ENCODE data around the gene USP14. TPM values are rescaled to one million over a fixed set of nuclear protein-coding genes. Genes with fewer than 3 reads are reported as not detected.

USP14 gene
- total RNA-seq, 2 experiments from 2014 or later = 21.3 to 88.3 TPM

GRCh38 chr18:160831-161570 is 2.6 kb downstream of the USP14 start:
- H3K36me3 ChIP-seq (ENCODE audit: insufficient read depth, low read length) = peaks cover 53% of the 10 kb centered on the region
- peaks cover 30% of the 10 kb centered on the region for H3K4me1 ChIP-seq (ENCODE audit: insufficient read depth, low read length, poor library complexity, severe bottlenecking)
- peak overlapping the region; percentile 94 for H3K4me3 ChIP-seq (ENCODE audit: low read depth, low read length, poor library complexity, severe bottlenecking)
- ChIA-PET POLR2A (interaction anchor here (0.7 to 1.2 kb wide), 4 partner anchors 15 to 432 kb away, joined by 3 to 5 read pairs (median 4); partner anchors contain the start of gene THOC1), CTCF (ENCODE audit: unreplicated experiment) (no interaction called here)
- no peaks in the 10 kb centered on the region for H3K9me3 ChIP-seq (ENCODE audit: low read length)
- H4K20me1 ChIP-seq (ENCODE audit: insufficient read depth, low read length) = peaks cover 10% of the 10 kb centered on the region; the same call in 1 of the 2 replicates
- H3K9me2 ChIP-seq (ENCODE audit: insufficient read depth, low read length) = no peaks in the 10 kb centered on the region
- TF ChIP-seq CTCF (conservative IDR thresholded peaks at IDR 0.05; ENCODE audit: low read length) (no peak), EZH2phosphoT487 (IDR thresholded peaks at IDR 0.05; ENCODE audit: borderline replicate concordance, low read depth, low read length) (no peak)
- H3K79me2 ChIP-seq (ENCODE audit: insufficient read depth, low read depth, low read length) = peaks cover 76% of the 10 kb centered on the region
- no peak overlapping the region for H2AFZ ChIP-seq (ENCODE audit: low read length)
- BruUV-seq (replicated peaks) = no TSS peak
- H3K4me2 ChIP-seq (ENCODE audit: low read length) = peak overlapping the region; percentile 93
- peak overlapping the region; percentile 60 for H3K27ac ChIP-seq (ENCODE audit: low read depth, low read length, poor library complexity, severe bottlenecking)
- intact Hi-C loops (cut with micrococcal nuclease; ENCODE audit: unreplicated experiment) = no loop called here
- DNase-seq (ENCODE audit: low spot score) = no peak

GRCh38 chr18:172361-172760 is 14.0 kb downstream of the USP14 start:
- Histone ChIP-seq H3K4me2 (ENCODE audit: low read length) (no peak overlapping the region), H3K9me3 (ENCODE audit: low read length) (no peaks in the 10 kb centered on the region), H3K4me1 (ENCODE audit: insufficient read depth, low read length, poor library complexity, severe bottlenecking) (no peaks in the 10 kb centered on the region), H3K27ac (ENCODE audit: low read depth, low read length, poor library complexity, severe bottlenecking) (no peak overlapping the region), H3K9me2 (ENCODE audit: insufficient read depth, low read length) (no peaks in the 10 kb centered on the region), H2AFZ (ENCODE audit: low read length) (no peak overlapping the region), H3K36me3 (ENCODE audit: insufficient read depth, low read length) (peaks cover 89% of the 10 kb centered on the region), H4K20me1 (ENCODE audit: insufficient read depth, low read length) (no peaks in the 10 kb centered on the region), H3K4me3 (ENCODE audit: low read depth, low read length, poor library complexity, severe bottlenecking) (no peak overlapping the region), H3K79me2 (ENCODE audit: insufficient read depth, low read depth, low read length) (peaks cover 24% of the 10 kb centered on the region)
- CTCF ChIA-PET (ENCODE audit: unreplicated experiment) = no interaction called here
- no TSS peak for BruUV-seq (replicated peaks)
- no peak for TF ChIP-seq CTCF (conservative IDR thresholded peaks at IDR 0.05; ENCODE audit: low read length)
- intact Hi-C loops (cut with micrococcal nuclease; ENCODE audit: unreplicated experiment) = no loop called here
- no peak for DNase-seq (ENCODE audit: low spot score)
- POLR2A ChIA-PET = interaction anchor here (0.9 to 1.0 kb wide), 2 partner anchors 9 to 14 kb away, joined by 3 read pairs; partner anchors contain the start of gene USP14

- Histone ChIP-seq H3K9me2 (ENCODE audit: insufficient read depth, low read length) (no peaks in the 10 kb centered on the region), H2AFZ (ENCODE audit: low read length) (no peak overlapping the region), H3K79me2 (ENCODE audit: insufficient read depth, low read depth, low read length) (peaks cover 69% of the 10 kb centered on the region), H3K4me1 (ENCODE audit: insufficient read depth, low read length, poor library complexity, severe bottlenecking) (no peaks in the 10 kb centered on the region), H3K4me2 (ENCODE audit: low read length) (no peak overlapping the region), H3K9me3 (ENCODE audit: low read length) (no peaks in the 10 kb centered on the region), H3K36me3 (ENCODE audit: insufficient read depth, low read length) (peaks cover 91% of the 10 kb centered on the region), H4K20me1 (ENCODE audit: insufficient read depth, low read length) (peaks cover 6% of the 10 kb centered on the region; the same call in 1 of the 2 replicates), H3K27ac (ENCODE audit: low read depth, low read length, poor library complexity, severe bottlenecking) (no peak overlapping the region), H3K4me3 (ENCODE audit: low read depth, low read length, poor library complexity, severe bottlenecking) (no peak overlapping the region)
- intact Hi-C loops (cut with micrococcal nuclease; ENCODE audit: unreplicated experiment) = no loop called here
- TF ChIP-seq EZH2phosphoT487 (IDR thresholded peaks at IDR 0.05; ENCODE audit: borderline replicate concordance, low read depth, low read length) (no peak), CTCF (conservative IDR thresholded peaks at IDR 0.05; ENCODE audit: low read length) (no peak)
- no peak for DNase-seq (ENCODE audit: low spot score)
- ChIA-PET POLR2A (interaction anchor here (0.7 kb wide), 2 partner anchors 35 to 1537 kb away, joined by 3 to 4 read pairs; no protein-coding TSS in a partner anchor), CTCF (ENCODE audit: unreplicated experiment) (no interaction called here)
- BruUV-seq (replicated peaks) = no TSS peak
These were observed 21.1 kb downstream of the USP14 start for GRCh38 chr18:179499-179898.

Measured in OCI-LY7 (cell line).